HG02610 (cell line): ENCODE data around the gene SLC25A24.
A peak's percentile ranks its signal among the peaks of the same experiment; 100 is the strongest.
"Not testable (repeated sequence)": the region's sequence is repeated elsewhere in the genome, so short reads cannot be mapped to it uniquely, and the experiment has no call there.

Experiments used
- ATAC-seq: cut with Tn5 transposase; IDR thresholded peaks from one replicate; pipeline ENCODE4 v1.9.1; 2021; ENCODE audit warnings: mild to moderate bottlenecking, moderate library complexity; ENCODE audit not compliant: unreplicated experiment

Gene SLC25A24

DNA sequence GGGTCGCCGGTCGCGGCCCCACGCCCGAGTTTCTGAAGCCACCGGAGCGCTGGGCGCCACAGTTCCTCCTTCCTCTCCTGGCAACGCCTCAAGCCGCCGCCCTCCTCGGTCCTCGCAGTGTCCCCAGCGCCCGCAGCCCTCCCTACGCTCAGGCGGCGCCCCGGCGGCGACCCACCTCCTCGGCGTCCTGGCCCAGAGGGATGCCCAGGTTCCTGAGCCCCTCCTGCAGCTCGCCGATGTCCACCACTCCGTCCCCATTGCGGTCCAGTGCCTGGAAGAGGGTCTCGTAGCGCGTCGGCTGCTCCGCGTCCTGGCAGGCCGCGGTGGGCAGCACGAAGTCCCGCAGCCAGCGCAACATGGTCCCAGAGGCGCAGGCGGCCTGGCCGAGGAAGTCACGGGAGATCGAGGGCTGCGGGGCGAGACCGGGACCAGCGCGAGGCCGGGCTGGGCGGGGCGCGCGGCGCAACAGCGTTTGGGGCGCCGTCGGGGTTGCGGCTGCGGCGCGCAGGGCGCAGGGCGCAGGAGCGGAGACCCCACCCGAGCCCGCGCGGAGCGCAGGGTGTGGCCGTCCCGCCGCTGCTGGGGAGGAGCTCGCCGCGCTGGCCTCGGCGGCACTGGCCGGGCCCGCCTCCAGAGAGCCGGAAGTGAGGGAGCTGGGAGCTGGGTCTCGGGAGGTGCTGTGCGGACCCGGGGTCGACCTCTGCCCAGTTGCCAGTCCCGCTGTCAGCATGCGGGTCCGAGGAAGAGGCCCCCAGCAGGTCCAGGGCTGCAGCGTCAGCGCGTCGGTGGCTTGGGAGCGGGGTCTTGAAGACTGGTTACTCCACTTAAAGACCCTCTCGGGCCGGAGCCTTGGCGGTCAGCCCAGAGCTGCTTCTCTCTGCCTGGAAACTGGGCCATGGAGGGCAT is at the start of gene SLC25A24:
Gene SLC25A24 (minus strand): TSS at position 563 of the 906 bp plus-strand sequence. CDS start 205 bp downstream, at position 358.
- peak; percentile 60 for ATAC-seq

DNA sequence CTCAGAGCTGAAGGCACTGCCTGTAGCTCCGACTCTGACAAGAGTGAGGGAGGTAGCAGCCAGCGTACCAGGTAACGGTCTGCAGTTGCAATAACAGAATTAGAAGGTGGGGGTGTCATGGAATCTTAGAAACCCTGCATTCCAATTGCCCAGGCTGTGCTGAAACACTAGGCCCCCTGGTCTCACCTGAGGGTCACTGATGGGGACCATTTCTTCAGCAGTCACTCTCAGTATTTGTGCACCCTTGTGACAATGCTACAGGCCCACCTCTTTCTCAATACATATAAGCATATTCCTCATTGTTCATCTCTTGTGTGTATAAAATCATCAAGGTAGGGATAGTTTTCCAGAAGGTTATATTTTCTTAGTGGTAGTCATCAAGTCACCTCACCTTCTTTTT is 43.8 kb upstream of the SLC25A24 start, which contains the start of gene NBPF4:
Gene NBPF4 (minus strand): TSS at position 101 of the 400 bp plus-strand sequence. CDS start 315 bp downstream, outside the sequence.
- not testable (repeated sequence) for ATAC-seq

DNA sequence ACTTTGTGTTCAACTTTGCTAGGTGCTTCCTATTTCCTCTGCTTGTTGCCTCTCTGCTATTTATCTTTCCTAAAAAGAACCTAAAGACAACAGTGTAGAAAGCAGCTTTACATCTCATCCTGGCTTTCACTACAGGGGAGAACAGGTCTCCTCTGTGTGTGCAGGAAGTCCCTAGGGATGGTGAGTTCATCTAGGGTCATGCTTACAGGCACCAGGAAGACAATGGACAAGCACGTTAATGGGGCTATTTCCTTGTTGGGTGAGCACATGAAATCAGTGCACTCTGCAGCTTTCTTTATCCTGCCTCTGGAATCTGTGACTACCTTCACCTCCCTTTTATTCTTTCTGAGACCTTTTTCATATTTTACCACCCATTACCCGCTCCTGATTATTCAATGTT is 39.3 kb upstream of the SLC25A24 start:
- not testable (repeated sequence) for ATAC-seq

DNA sequence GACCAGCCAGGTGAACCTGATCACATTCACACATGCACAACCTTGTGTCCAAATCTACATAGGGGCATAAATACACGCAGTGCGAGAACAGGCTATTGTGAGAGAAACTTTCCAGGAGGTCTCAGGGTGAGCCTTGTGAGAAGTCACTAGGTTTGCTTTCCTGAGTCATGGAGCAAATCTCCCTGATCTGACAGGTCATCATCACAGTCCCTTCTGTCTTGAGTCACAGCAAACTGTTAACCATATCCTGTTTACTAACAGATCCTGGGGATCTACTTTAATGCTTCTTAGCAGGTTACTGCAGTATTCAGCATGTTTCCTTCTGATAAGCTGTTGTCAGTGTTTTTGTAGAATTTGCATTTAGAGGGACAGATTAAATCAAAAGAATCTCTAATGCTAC is 35.2 kb upstream of the SLC25A24 start:
- not testable (repeated sequence) for ATAC-seq

DNA sequence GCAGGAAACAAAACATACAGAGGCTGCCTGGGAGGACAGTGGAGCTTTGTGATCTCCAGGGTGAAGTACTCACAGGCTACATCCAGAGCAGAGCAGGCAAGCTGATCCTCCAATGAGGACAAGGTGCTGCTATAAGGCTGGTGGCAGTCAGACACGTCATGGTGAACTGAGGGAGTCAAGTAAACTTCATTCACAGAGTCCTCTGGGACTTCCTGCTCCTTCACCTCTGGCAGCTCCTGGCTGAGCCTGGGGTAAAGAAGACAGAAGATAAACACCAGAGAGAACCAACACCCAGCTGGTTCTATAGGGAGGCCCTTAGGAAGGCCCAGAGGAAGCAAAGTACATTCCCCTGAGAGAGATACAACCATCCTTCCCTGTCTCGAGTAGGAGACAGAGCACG is 32.0 kb upstream of the SLC25A24 start:
- not testable (repeated sequence) for ATAC-seq

DNA sequence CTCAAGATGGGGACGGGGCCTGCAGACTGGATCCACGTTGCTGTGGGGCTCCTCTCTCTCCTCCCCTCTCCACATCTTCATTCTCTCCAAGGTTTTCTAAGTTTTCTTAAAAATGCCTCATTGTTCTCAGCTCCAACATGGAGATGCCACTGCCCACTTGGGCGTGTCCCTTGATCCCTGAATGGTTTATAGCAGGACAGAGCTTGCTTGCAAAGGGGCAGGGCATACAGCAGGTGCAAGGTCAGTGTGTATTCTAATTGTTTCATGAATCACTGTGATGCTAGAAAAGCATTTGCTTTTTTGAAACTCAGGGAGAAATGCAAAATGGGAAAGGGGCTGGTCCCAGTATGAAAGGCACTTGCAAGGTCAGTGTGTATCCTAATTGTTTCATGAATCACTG is 29.8 kb upstream of the SLC25A24 start:
- not testable (repeated sequence) for ATAC-seq

DNA sequence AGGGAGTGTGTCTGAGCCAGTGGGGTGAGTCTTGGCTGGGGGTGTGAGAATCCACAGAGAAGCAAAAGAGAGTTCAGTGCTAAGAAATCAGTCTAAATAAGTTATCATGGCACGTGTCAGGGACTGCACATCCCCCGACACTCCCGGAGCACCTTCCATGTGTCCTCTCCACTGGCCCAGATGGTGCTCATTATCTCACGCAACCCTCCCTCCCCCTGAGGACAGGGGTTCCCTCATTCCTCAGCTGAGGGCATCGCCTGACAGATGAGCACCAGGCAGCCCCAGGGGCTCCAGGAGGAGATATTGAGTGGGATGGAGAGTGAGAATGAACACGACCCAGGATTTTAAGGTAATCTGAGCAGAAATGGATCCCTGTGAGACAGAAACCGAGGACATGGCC is 27.6 kb upstream of the SLC25A24 start:
- not testable (repeated sequence) for ATAC-seq

DNA sequence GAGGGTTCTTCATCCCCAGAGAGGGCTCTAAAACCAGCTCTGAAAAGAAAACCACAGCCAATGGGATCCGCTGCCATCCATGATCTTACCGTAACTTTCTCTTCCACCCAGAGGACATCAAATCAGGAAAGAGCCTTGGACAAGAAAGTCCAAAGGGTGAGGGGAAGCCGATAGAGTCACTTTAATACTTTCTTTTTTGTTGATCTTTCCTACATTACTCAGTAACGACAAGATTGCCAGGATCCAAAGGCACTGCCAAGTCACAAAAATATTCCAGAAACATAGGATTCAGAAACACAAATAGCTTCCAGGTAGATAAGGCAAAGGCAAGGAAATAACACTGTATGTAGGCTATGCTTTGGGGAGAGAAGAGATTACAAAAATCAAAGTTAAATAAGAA is 26.7 kb upstream of the SLC25A24 start:
- ATAC-seq = not testable (repeated sequence)

DNA sequence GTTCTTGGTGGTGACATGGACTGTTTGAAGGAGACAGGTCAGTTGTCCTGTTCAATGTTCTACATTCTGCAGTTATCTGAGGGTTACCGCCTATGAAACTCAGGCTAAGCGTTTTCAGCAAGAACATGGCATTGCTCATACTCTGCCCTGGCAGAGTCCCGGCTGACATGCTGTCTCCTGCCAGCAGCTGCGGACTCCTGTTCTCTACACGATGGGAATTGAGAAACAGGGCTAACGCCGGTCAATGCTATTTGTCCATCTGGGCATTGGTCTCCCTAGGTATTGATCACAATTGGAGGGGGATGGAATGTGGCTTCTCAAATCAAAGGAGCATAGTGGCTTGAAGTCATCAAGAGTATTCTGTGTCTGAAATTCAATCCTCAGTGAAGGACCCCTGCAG is 23.1 kb upstream of the SLC25A24 start:
- ATAC-seq = not testable (repeated sequence)

DNA sequence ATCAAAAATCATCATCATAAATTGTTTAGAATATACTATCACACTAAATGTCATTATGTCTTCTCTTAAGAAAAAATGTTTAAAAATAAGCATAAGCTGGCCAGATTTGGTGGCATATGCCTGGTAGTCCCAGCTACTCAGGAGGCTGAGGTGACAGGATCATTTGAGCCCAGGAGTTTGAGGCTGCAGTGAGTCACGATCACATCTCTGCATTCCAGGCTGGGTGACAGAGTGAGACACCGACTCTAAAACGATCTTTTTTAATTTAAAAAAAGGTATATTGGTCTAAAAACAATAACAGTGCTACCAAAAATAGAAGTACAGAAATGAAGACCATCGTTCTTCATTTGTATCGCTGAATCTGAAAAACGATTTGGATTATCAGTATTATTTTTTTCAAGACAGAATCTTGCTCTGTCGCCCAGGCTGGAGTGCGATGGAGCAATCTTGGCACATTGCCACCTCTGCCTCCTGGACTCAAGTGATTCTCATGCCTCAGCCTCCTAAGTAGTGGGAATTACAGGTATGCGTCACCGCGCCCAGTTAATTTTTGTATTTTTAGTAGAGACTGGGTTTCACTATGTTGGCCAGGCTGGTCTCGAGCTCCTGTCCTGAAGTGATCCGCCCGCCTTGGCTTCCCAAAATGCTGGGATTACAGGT is 17.5 kb upstream of the SLC25A24 start:
- ATAC-seq = not testable (repeated sequence)

DNA sequence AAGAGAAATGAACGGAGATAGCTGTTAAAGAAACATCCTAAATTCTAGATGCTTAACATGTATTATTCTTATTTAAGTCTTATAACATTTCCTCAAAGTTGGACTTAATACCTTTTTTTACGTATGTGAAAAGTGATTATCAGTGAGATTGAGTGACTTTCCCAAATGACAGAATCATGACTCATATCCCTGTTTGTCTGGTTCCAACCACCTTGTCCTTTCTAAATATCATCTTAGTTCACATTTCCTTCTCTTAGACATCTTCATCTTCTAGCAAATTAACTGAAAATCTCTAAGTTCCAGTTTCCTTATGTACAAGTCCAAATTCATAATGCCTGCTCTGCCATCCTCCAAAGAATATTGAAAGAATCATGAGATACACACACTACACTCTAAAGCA is 16.9 kb upstream of the SLC25A24 start:
- ATAC-seq = not testable (repeated sequence)

DNA sequence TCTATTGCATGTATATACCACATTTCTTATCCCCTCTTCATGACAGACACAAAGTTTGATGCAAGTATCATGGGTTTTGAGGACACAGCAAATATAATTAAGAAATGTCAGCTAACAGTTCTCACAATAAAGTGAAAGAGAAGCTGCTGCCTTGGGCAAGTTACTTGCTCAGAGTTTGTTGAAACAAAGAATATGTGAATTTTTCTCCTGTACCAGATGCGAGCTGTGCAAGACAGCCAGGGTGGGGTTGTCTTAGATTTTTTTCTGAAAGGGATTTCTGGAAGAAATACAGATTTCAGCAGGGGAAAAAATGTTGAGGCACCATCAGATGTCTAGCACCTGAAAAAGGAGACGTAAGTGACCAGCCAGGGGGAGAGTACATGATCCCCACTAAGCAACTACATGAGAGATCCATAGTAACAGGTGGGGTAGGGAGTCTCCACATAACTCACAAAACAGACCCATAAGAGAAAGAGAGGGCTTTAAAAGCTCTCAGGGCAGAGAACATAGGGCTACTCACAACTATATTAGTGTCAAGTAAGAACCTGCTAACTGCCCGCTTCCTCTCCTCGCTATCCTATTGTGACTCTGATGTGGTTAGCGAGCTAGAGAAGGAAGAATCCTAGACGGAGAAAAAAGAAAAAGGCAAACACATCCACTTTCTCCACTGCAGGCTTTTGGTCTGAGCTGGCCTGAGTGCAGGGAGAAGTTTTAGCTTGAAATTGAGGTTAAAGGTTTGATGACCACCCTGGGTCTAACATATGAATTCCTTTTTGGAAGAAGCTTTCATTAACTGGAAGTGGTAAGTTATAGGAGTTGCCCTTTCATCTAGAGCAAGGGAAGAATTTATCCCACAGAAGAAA is 16.1 kb upstream of the SLC25A24 start:
- not testable (repeated sequence) for ATAC-seq

DNA sequence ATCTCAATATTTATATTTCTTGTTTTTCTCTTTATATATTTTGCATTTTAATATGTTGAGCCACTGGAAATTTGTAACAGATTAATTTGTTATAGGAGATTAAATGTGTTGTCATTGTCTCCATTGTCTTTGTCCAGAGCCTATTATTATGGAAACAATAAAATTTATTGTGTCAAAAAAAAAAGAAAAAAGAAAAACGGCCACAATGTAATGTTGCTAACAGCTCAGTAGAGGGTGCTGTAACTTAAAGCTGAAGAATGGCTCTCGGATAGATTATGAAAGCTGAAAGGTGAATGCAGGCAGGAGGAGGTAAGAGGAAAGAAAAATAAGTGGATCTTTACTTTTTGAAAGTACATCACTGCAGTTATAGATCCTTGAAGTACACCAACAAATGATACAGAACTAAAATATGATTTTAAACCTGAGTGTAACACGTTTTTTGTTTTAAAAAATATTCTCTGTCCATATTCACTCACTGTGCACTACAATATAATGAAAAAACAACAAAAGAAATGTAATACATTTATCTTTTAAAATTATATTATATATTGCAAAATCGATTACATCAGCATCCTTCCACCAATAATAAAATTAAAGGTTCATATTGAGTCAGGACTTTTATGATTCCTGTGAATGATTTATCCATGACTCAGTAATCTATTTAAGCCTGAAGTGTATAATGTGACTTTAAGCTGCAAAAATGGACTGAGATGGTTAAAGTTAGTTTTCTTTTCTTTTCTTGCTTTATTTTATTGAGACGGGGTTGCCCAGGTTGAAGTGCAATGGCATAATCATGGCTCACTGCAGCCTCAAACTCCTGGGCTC is 14.7 kb upstream of the SLC25A24 start:
- ATAC-seq = not testable (repeated sequence)

DNA sequence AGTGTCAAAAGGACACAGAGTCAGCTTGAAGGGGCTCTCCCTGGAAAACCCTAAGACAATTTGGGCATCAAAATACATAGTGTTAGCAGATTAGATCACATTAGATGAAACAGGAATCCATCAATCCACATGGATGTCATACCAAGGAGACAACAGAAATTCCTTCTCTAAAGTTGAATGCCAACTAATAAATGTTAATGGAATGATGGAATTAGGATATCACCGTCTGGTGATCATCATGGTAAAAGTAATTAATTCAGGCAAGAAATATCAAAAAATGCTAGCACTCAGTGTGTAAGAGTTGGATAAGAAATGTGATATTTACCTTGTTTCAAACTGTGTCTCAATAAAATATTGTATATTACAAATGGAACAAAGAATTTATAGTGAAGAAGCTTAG is 10.9 kb upstream of the SLC25A24 start:
- no peak for ATAC-seq

DNA sequence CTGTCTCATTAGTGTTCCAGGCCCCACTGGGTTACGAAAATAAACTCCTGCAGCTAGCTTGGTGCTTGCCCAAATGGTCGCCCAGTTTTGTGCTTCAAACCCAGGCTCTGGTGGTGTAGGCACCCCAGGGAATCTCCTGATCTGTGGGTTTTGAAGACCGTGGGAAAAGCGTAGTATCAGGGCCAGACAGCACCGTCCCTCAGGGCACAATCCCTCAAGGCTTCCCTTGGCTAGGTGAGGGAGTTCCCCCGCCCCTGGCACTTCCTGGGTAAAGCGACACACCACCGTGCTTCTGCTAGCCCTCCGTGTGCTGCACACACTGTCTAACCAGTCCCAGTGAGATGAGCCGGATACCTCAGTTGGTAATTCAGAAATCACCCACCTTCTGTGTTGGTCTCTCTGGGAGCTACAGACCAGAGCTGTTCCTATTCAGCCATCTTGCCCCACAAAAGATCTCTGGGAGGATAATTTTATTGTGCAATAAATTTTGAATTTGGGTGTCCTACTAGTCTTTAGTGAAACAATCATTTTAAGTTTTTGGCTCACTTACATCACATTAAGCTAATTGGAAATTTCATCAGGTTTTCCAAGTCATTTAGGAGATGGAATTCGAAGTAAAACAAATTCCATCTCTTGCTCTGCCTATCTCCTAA is 9.4 kb upstream of the SLC25A24 start:
- no peak for ATAC-seq

DNA sequence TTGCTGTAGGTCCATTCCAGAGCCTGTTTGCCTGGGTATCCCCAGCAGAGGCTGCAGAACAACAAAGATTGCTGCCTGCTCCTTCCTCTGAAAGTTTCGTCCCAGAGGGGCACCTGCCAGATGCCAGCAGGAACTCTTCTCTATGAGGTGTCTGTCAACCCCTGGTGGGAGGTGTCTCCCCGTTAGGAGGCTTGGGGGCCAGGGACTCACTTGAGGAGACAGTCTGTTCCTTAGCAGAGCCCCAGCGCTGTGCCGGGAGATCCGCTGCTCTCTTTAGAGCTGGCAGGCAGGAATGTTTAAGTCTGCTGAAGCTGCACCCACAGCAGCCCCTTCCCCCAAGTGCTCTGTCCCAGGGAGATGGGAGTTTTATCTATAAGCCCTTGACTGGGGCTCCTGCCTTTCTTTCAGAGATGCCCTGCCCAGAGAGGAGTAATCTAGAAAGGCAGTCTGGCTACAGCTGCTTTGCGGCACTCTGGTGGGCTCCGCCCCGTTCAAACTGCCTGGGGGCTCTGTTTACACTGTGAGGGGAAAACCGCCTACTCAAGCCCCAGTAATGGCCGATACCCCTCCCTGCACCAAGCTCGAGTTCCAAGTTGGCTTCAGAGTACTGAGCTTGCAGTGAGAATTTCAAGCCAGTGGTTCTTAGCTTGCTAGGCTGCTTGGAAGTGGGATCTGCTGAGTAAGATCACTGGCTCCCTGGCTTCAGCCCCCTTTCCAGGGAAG is 8.7 kb upstream of the SLC25A24 start:
- no peak for ATAC-seq

DNA sequence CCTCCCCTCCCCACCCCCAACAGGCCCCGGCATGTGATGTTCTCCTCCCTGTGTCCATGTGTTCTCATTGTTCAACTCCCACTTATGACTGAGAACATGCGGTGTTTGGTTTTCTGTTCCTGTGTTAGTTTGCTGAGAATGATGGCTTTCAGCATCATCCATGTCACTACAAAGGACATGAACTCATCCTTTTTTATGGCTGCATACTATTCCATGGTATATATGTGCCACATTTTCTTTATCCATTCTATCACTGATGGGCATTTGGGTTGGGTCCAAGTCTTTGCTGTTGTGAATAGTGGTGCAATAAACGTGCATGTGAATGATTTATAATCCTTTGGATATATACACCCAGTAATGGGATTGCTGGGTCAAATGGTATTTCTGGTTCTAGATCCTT is 3.4 kb upstream of the SLC25A24 start:
- not testable (repeated sequence) for ATAC-seq

DNA sequence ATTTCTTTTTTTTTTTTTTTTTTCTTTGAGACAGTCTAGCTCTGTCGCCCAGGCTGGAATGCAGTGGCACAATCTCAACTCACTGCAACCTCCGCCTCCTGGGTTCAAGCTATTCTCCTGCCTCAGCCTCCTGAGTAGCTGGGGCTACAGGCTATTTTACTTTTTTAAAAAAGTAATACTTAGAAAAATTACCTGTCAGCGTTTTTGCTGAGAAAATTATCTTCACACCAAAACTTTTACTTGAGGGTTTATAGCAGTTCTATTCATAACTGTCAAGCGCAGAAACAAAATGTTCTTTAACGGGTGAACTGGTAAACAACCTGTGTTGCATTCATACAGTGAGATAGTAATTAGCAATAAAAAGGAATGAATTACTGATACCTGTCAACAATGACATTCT is 1.5 kb upstream of the SLC25A24 start:
- ATAC-seq = no peak

DNA sequence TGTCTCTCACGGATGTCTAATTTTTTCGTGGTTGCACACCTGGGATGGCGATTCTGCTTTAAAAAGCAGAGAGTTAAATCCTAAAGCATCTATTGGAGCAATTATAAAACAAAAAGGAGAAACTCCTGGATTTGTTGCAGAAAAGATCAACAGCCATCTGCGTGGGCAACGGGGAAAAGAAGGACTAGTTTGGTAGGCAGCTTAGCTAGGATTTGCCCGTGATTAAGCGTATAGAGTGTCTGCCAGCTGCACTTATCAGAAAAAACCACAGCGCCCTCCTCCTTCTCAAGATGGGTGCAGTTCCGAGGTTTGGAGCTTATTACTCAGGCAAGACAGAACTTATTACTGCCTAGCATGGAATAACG is 526 bp upstream of the SLC25A24 start:
- no peak for ATAC-seq
